HG02642 (cell line): ENCODE data around the gene TMPRSS2.
A peak's percentile ranks its signal among the peaks of the same experiment; 100 is the strongest.
"Not testable (repeated sequence)": the region's sequence is repeated elsewhere in the genome, so short reads cannot be mapped to it uniquely, and the experiment has no call there.

ENCODE experiments used
- ATAC-seq: cut with Tn5 transposase; IDR thresholded peaks from one replicate; pipeline ENCODE4 v1.9.1; 2021; ENCODE audit warnings: mild to moderate bottlenecking; ENCODE audit not compliant: unreplicated experiment, poor library complexity

The TMPRSS2 gene

DNA sequence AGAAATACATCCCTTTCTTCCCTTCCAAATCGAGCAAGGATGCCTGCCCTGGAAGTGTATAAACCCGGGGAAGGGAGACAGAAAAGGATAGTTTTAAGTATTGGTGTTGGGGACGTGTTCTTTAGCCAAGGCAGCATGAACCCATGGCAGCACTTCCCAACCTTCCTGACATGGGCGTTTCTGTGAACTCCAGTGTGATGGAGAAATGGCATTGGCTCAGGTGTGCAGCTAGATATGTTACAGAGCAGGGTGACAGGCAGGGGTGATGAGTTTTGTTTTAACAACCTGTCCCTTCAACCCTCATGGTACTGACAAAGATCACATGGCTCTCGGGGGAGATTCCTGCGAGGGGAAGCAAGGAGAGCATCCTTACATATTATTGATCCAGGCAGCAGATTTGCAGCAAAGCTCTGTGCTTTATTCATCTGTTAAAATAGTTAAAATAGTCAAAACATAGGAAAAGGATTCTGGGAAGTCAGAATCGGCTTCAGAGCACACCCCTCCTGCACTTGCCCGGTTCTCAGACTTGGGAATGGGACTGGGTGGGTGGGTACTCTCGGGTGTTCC is 78.0 kb downstream of the TMPRSS2 start:
- no peak for ATAC-seq

DNA sequence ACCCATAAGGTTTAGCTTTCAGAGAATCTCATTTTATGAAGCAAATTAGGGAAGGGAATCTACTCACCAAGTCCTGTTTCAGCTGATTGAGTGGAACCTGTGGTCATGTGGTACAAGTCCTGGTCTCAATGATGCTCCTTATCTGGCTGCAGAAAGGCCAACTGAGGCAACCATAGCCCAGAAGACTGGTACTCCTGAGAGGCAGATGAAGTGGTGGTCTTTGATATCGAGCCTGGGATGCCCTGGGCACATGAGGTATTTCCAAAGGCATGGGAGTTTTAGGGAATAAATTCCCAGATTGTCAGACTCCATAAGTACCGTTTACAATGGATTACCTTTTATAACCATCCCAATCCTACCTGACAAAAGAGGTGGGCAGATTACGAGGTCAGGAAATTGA is 78.7 kb downstream of the TMPRSS2 start:
- ATAC-seq: no peak

DNA sequence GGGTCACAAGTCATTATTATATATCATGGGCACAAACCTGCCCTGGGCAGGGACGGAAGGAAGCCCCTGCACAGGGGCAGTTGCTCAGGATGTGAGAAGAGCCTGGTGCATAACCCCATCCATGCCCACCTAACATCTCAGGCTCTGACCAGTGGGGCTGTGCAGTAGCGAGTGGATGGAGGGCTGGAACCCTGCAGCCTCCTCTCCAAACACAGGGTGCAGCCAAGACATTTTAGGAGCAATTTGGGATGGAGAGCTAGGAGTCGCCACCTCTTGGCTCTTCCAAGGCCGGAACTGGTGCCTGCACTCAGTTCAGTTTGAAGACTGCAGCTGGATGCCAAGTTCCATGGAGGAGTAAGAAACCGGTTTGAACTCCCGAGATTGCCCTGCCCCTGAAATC is 79.1 kb downstream of the TMPRSS2 start:
- ATAC-seq: no peak

DNA sequence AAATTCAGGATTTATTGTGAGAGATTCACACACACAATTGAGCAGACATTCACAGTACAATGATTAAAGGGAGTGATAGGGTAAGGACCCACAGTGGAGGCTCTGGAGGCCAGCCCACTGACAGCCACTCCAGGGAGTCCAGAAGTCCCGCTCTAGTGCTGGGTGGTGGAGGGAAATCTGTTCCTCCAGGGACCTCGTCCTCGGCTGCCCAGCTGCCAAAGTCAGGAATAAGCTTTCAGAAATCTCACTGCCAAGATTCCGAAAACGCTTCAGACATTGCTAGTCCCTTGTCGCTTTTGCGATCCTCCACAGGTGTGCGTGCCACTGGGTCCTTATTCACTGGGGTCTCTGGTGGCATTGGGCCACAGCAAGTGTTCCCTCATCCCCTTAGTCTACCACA is 79.6 kb downstream of the TMPRSS2 start:
- no peak for ATAC-seq

DNA sequence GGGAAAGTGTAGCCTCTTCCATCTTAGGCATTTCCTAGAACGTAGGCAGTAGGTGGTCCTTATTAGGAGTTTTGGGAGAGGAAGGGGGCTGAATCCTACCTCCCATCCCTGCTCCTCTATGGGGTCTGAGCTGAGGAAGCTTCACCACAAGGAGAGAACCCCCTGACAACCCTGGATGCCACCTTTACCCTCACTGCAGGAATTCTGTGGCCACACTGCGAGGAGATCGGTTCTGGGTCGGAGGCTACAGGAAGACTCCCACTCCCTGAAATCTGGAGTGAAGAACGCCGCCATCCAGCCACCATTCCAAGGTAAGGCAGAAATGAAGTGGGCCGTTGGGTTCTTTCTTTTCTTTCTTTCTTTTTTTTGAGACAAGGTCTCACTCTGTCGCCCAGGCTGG is 80.4 kb downstream of the TMPRSS2 start:
- no peak for ATAC-seq

DNA sequence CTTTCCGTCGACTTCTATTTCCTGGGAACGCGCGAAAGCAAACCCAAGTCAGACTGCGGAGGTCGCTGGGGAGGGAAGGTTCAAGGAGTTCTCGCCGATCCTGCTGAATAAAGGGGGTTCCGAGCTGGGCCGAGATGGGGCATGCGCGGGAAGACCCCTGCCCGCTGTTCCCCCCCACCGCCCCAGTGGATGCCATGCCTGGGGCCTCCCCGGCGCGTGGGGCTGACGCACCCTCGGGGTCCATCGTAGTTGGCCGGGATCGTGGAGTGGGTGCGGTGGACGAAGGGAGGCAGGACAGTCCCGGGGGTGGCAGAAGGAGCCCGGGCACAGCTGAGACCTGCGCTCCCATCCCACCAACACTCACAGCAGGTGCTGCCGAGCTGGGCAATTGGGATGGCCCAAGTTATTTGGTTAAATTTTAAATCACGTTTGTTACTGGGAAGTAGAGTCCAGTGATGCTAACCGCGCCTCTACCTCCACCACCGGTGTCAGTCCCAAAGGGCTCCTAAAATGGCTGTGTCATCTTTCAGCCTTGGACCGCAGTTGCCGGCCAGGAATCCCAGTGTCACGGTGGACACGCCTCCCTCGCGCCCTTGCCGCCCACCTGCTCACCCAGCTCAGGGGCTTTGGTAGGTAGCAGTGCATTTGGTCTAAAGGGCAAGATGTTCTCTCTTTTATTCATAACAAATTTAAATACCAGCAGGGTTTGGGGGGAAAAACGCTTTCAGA is 81.1 kb downstream of the TMPRSS2 start:
- ATAC-seq: peak; percentile 16

DNA sequence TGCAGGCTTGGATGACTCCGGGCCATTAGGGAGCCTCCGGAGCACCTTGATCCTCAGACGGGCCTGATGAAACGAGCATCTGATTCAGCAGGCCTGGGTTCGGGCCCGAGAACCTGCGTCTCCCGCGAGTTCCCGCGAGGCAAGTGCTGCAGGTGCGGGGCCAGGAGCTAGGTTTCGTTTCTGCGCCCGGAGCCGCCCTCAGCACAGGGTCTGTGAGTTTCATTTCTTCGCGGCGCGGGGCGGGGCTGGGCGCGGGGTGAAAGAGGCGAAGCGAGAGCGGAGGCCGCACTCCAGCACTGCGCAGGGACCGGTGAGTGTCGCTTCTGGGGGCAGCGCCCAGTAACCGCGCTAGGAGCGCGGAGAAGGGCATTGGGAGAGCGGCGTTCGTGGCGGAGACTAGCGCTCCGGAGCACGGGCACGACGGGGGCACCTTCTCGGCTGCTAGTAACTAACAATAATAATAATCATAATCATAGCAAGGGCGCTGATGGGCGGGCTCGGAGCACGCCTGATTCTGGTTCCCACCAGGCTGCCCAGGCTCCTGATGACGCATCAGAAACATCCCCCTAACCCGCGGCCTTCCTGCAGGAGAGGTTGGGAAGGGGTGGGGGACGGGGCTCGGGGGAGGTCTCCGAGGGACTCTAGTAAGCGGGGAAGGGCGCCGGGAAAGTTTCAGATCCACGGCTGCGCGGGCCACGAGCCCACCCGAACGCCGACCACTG is 81.8 kb downstream of the TMPRSS2 start, which contains the start of gene MX1:
MX1 (plus strand) TSS at position 286 of the 722 bp plus-strand sequence. CDS start 5,832 bp downstream, outside the sequence.
- ATAC-seq: peak; percentile 86

DNA sequence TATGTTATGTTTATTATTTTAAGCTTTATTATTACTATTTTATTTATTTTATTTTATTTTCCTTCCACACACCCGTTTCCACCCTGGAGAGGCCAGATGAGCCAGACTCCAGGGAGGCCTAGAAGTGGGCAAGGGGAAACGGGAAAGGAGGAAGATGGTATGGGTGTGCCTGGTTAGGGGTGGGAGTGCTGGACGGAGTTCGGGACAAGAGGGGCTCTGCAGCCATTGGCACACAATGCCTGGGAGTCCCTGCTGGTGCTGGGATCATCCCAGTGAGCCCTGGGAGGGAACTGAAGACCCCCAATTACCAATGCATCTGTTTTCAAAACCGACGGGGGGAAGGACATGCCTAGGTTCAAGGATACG is 82.4 kb downstream of the TMPRSS2 start:
- ATAC-seq: peak; percentile 2

DNA sequence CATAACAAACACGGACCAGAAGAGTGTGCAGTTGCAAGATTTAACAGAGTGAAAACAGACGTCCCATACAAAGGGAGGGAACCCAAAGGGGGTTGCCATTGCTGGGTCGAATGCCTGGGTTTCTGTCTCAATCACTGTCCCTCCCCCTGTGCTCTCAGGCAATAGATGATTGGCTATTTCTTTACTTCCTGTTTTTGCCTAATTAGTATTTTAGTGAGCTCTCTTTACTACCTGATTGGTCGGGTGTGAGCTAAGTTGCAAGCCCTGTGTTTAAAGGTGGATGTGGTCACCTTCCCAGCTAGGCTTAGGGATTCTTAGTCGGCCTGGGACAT is 84.7 kb downstream of the TMPRSS2 start:
- not testable (repeated sequence) for ATAC-seq

DNA sequence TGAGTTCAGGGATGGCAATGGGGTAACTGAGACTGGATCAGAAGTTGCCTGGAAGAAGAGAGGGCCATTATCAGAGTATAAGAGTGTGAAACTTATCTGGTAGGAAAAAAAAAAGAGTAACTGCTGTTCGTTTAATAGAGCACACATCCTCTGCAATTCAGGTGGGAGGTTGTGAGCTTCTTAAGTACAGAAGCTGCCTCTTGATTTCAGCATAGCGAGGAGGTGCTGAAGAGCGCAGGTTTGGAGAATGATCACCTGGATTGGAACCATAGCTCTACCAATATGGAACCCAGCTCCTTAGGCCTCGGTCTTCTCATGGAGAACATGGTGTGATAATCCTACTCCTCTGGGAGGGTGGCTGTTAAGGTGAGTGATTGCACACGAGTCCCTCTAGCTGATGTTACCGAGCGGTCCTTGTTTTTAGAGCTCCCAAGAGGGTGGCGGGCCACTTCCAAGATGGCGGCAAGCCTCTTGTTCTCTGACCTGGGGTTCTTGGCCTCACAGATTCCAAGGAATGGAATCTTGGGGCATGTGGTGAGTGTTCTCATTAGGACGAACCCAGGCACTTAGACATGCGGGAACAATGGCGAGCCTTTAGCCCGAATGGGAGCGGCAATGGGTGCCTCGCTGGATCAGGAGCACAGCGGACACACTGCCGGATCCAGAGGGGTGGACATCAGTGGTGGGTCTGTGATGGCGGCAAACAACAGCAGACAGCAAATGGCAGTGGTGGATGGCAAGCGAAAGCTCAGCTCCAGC is 85.2 kb downstream of the TMPRSS2 start:
- ATAC-seq: no peak

DNA sequence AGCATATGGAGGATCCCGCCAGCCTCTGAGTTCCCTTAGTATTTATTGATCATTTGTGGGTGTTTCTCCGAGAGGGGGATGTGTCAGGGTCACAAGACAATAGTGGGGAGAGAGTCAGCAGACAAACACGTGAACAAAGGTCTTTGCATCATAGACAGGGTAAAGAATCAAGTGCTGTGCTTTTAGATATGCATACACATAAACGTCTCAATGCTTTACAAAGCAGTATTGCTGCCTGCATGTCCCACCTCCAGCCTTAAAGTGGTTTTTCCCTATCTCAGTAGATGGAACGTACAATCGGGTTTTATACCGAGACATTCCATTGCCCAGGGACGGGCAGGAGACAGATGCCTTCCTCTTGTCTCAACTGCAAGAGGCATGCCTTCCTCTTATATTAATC is 87.0 kb downstream of the TMPRSS2 start:
- not testable (repeated sequence) for ATAC-seq

DNA sequence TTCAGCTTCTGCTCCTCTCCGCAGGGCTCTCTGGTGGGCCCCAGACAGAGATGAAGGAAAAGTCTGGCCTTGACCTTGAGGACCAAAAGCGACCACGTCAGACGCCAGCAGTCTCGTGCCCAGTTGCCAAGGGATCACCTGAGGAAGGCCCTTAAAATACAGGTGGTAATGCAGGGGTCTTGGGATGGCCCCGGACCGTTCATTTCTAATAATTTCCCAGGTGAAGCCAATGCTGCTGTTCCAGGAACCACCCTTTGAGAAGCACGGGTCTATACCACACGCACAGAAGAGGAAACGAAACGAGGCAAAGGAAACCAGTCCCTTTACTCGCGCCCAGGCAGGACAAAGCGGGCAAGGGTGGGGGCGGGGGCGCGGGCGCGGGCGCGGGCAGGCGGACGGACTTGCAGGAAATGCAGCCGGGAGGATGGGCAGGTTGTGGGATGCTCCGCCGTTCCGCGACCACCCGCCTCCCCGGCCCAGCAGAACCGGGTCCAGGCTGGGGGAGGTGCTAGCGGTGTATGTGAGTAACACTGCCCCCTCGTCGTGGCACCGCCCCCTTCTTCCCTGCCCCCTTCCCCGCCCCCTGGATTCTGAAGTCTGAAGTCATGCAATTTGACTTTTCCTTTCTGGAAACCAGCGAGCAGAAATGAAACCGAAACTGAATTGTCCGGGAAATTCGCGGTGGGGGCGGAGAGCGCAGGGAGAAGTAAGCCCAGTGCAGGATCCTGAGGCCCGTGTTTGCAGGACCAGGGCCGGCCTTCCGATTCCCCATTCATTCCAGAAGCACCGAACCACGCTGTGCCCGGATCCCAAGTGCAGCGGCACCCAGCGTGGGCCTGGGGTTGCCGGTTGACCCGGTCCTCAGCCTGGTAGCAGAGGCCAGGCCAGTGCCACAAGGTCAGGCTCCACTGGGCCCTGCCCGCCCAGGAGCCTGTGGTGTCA is 87.8 kb downstream of the TMPRSS2 start:
- peak; percentile 81 for ATAC-seq

DNA sequence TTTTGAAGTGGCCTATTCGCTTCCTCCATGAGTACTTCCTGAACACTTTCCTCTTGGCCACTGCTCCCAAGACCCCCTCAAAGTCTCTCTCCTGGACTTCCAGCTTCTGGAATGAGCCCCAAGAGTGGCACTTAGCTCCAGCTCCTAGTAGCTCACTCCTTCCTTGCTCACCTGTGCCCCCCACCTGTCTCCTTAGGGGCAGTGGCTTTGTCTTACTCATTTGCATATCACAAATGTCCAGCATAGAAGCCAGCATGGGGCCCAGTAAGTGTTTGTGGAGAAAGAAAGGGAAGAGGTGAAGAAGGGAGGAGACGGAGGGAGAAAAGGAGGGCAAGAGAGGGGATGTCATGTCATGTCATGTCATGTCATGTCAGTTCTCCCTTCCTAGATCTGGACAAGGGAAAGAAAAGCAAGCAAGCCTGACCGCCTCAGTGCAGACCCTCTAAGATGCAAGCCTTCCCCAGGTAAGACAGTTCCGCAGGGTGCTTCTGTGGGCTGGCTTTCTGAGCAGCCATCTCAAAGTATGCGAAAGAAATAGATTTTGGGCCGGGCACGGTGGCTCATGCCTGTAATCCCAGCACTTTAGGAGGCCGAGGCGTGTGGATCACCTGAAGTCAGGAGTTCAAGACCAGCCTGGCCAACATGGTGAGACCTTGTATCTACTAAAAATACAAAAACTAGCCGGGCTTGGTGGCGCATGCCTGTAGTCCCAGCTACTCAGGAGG is 88.8 kb downstream of the TMPRSS2 start:
- ATAC-seq: no peak

DNA sequence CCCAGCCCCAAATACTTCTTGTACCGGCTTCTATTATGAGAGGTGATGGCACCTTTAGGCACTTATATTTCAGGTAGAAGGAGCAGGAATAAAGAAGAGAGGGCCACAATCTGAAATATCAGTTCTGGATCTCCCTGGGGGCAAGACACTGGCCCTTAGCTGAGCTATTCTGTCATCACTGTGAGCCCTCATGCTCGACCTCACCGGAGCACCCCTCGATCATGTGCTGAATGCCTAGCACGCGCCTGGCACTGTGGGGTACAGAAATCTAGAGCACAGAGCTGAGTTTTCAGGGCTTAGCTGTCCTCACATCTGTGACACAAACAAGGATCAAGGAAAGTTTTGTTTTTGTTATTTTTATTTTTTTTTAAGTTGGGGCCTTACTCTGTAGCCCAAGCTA is 89.6 kb downstream of the TMPRSS2 start:
- no peak for ATAC-seq

DNA sequence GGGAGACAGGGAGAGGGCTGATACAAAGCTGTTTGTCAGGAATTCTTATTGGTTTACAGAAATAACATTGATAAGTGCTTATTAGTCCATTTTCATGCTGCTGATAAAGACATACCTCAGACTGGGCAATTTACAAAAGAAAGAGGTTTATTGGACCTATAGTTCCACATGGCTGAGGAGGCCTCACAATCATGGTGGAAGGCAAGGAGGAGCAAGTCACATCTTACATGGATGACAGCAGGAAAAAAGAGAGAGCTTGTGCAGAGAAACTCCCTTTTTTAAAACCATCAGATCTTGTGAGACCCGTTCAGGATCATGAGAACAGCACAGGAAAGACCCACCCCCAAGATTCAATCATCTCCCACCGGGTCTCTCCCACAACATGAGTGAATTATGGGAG is 90.5 kb downstream of the TMPRSS2 start:
- not testable (repeated sequence) for ATAC-seq
